GM21526 (cell line): ENCODE data around the gene PCDH1.

Experiments used
- ATAC-seq: cut with Tn5 transposase; IDR thresholded peaks from one replicate; pipeline ENCODE4 v1.9.1; 2021; ENCODE audit warnings: moderate library complexity; ENCODE audit not compliant: unreplicated experiment, low FRiP score

The PCDH1 gene

GRCh38 chr5:141875022-141875740 is 3.0 kb downstream of the PCDH1 start:
- no peak for ATAC-seq

DNA sequence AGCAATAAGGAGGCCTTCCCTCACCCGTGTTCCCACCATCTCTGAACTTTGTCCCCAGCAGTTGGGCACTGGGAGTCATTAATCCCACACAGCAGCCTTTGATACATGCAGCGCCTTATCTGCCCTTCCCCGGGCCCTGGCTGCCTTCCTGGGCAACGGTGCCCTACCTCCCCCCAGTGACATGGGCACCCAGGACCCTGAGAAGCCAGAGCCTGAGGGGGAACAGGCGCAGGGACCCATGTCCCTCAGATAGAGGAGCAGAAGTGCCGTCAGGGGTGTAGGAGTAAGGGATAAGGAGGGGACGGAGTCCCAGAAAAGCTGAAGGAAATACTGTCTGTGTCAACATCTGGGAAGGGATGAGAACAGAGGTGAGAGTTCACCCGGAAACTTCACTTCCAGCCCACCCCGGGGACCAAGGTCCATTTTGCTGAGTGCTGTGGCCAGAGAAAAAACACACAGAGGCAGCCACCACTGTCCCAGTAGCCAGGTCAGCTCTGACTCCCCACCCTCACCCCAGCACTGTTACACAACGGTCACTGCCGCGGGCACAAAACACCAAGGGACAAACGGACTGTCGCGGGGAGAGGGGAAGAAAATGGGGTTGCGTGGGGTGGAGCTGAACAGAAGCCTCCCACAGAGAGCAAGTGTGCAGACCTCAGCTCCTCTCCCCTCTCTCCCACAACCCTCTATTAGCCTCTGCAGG is 3.8 kb downstream of the PCDH1 start:
- ATAC-seq, result no peak

DNA sequence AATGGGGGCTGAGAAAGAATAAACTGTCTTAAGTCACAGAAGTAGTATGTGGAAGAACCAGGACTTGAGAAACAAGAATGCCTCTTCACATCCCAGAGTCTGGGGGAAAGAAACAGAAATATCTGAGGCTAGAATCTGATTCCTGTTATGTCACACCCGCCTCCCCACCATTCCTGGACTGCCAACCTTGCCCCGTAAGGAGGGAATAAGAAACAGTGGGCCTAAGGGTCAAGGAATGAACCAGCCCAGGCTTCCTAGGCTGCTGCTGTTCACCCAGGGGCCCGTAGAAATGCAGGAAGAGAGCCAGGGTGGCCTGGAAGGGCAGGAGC is 4.3 kb downstream of the PCDH1 start:
- ATAC-seq, result no peak

DNA sequence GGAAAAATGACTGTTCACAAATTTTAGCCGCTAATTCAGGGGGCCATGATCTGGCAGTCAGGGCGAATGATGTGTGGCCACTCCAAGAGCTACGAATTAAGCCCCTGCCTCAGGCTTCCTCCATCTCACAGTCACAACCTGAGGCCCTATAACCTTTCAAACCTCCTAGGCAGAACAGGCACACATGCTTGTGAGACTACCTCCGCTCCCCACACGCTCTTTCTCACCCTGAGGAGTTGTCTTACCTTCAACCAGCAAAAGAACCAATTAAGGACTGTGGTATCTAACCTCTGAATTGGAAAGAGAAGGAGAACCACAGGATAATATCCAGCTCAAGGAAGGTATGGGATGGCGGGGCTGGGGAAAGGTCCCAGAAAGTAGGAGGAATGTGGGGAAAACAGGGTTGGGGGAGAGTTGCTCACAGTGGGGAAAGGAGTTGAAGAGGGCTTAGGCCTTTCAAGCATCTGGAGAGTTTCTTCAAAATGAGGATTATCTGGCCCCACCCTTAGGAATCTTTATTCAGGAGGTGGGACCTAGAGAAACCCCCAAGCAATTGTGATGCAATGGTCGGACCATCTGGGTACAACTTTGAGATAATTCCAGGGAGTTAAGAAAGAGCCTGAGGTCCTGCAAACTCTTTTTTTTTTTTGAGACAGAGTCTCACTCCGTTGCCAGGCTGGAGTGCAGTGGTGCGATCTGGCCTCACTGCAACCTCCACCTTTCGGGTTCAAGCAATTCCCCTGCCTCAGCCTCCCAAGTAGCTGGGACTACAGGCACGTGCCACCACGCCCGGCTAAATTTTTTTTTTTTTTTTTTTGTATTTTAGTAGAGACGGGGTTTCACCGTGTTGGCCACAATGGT is 5.5 kb downstream of the PCDH1 start:
- no peak for ATAC-seq

- no peak for ATAC-seq
Observed at GRCh38 chr5:141871870-141872269, 6.3 kb downstream of the PCDH1 start.

- no peak for ATAC-seq
Observed at GRCh38 chr5:141870871-141871270, 7.3 kb downstream of the PCDH1 start.

DNA sequence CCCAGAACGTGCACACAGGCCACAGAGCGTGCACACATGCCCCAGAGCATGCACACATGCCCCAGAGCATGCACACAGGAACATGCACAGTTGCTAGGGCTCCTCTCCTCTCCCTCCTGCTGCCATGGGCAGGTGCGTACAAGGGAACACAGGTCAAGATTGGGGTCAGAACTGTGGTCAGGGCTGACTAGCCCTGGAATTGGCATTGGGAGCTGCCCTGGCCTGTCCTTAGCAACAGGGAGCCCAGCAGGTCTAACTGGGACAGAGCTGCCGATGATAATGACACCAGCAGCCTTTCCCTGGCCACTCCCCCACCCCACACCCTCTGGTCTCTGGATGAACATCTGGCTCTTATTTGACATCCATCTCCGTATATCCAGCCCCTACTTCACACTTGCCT is 8.0 kb downstream of the PCDH1 start:
- no peak for ATAC-seq

GRCh38 chr5:141869514-141869913 is 8.7 kb downstream of the PCDH1 start:
- ATAC-seq, result no peak

GRCh38 chr5:141869040-141869439 is 9.2 kb downstream of the PCDH1 start:
- ATAC-seq, result no peak

GRCh38 chr5:141868541-141868940 is 9.7 kb downstream of the PCDH1 start:
- ATAC-seq, result no peak

- no peak for ATAC-seq
Observed at GRCh38 chr5:141867651-141868050, 10.6 kb downstream of the PCDH1 start.

DNA sequence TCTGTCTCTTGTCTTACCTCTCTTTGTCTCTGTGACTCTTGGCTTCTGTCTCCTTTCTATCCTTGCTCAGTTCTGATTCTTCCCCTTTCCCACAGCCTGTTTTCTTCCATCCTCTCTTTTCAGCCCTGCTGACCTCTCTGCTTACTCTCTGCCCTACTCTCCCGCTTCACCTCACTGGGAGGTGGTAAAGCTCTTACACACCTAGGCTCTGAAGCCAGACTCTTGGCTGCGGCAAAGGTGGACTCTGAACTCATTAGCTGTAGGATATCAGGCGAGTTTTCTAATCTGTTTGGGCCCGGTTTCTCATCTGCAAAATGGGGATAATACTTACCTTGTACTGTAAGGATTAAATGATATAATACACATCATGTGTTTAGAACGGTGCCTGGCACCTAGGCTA is 11.1 kb downstream of the PCDH1 start:
- no peak for ATAC-seq

DNA sequence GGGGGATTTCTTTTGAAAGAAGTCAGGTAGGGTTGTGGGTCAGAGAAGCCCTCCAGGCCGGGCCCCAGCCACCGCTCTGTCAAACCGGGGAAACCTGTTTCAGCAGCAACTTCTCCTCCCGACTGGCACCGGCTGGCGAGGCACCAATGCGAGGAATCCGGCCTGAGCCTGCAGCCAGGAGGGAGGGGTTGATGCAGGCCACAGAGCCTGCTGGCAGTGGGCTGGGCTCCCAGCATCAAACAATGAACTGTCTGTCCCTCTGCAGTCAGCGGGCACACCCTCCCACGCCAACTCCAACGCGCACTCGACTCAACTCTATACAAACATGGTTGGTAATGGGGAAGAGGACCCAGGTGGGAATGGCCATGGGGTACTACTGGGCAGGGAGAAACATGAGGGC is 12.1 kb downstream of the PCDH1 start:
- no peak for ATAC-seq

DNA sequence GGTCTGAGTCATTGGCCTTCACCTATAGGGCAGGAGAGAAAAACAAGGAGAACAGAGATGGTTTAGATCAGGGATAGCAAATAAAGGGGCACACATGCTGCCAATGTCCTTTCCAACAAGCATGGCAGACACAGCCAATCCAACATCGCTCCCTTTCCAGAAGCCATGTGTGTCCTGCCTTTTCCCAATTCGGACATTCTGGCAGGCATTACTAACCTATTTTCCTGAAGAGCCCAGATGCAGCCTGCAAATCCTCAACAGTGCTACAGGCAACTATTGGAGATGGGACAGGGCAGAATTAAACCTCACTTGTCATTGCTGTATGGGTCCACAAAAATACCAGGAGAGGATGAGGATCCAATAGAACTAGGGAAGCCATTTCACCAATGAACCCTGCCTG is 12.8 kb downstream of the PCDH1 start:
- no peak for ATAC-seq

DNA sequence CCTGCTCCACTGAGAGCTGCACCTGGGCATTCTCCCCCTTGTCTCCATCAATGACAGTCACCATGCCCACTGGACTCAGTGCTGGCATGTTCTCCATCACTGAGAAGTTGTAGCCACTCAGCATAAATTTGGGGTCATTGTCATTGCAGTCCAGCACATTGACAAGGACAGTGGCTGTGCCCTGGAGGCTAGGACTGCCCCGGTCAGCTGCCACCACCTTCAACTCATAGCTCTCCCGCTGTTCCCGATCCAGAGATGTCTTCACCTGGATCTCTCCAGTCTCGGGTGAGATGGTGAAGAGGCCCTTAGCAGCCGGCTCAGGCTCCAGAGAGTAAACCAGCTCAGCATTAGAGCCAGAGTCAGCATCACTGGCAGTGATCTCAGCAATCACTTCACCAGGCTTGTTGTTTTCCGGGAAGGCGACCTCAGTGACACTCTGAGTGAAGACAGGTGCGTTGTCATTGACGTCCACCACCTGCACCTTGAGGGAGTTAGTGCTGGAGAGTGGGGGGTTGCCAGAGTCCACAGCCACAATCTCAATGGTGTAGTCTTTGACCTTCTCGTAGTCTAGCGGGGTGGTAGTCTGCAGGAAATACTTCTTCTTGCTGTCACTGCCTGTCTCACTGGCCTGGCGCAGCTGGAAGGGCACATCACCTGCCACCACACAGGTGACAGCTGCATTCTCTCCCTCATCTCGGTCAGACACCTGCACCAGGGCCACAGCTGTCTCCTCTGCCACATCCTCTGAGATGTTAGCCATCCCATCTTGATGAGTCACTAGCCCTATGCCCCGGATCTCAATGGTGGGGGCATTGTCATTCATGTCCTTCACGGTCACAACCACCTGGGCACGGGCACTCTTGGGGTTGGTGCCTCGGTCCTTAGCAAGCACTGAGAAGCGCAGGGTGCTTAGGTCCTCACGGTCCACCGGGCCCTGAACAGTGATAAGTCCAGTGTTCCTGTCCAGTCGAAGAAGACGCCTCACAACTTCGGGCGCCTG is 13.5 kb downstream of the PCDH1 start:
- ATAC-seq, result no peak

DNA sequence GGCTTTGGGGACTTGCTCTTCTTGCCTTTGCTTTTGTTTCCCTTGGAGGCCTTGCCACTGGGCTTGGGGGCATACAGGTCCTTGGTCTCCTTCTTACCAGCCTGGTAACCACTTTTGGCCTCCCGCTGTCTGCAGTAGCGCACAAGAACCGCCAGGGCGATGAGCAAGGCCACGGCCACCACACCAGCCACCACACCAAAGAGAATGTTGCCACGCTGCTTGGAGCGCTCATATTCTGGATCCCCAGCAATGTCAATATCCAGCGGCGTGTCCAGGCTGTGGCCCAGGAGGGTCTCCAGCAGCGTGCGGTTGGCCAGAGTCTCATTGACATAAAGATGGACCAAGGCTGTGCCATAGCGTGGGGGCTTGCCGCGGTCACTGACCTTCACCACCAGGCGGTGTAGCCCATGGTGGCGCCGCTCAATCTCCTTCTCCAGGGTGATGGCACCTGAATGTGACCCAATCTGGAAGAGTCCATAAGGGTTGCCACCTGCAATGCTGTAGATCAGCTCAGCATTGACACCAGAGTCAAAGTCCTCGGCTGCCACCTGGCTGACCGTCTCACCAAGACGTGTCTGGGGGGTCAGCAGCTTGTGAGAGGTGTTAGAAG is 14.5 kb downstream of the PCDH1 start:
- no peak for ATAC-seq

DNA sequence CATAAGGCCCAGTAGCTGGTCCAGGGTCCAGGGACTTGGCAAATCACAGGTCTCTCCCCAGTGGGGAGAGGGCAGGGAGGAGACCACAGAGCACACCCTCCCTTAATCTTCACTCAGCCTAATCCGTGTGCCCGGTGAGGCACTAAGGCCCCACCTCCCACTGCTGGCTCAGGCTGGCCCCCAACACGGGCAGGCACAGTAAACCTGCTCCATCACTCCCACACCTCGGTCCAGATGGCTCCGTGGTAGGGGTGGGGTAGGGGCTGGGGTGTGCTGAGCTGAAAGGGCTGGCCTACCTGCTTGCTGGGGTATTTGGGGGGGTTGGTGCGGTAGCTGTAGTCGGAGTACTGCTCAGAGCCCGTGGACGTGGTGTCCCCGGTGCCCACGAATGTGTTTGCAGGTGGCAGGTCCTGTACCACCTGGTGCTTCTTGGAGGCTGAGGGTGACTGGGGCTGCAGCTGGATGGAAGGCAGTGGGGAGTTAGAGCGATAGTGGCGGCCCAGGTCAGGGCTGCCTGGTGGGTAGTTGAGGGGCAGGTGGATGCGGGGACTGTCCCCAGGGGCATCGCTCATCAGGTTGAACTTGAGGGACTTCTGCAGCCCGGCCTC is 15.2 kb downstream of the PCDH1 start:
- no peak for ATAC-seq

DNA sequence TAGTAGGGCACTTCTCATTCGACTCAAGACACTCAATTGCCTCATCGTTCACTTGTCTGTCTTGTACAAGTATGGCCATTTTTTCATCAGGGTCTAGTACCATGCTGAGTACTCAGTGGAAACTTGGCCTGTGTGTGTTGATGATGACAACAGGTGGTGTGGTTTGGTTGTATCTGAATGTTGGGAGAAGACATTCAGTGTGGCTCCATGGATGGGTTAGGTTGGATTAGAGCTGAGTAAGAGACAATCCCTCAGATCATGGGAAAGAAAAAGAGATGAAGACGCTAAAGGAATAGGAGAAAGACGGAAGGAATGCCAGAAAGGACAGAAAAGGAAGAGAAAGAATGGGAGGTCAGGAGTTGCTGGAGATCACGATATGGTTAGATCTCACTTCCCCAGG is 17.0 kb downstream of the PCDH1 start:
- ATAC-seq, result no peak

GRCh38 chr5:141858079-141858765 is 20.0 kb downstream of the PCDH1 start:
- no peak for ATAC-seq
